Stimulated activated CD8-positive, alpha-beta memory T cell treated with anti-CD3 and anti-CD28 coated beads, Interleukin-2, amount 100 ng/mL, for 1 hour (primary cell): Measurements from ENCODE around the gene AOC1.
"Not testable (repeated sequence)": the region's sequence is repeated elsewhere in the genome, so short reads cannot be mapped to it uniquely, and the experiment has no call there.

ENCODE experiments used
- DNase-seq, 2 donors: peaks; one replicate each; pipeline ENCODE4 v3.0.0-alpha.2; 2020; ENCODE audit warnings: low read depth in 2 of 2

AOC1 gene

DNA sequence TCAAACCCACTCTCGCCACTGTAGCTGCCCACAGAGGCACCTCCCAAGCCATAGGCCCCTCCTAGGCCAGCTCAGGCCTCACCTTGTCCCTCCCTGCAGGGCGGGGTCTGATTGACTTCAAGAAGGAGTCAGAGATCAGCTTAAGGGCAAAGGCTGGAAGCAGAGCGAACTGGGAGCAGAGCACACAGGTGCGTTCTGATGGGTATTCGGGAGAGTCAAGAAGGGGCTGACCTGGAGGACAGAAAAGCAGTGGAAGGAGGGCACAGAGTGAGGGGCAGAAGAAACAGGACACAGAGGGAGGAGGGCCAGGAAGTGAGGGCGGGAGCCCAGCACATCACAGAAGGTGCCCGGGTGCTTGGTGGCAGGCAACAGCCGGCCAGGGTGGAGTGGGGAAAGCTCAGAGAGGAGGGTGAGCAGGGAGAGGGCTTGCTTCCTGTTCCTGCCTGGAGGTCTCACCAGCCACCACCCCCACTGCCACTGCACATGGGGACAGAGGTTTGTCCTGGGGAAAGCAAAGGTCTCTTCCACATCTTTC is at the start of gene AOC1:
Gene AOC1, plus strand, starts transcription at position 147 of the 535 bp plus-strand sequence. CDS start 3,954 bp downstream, outside the sequence.
- no peak for DNase-seq

DNA sequence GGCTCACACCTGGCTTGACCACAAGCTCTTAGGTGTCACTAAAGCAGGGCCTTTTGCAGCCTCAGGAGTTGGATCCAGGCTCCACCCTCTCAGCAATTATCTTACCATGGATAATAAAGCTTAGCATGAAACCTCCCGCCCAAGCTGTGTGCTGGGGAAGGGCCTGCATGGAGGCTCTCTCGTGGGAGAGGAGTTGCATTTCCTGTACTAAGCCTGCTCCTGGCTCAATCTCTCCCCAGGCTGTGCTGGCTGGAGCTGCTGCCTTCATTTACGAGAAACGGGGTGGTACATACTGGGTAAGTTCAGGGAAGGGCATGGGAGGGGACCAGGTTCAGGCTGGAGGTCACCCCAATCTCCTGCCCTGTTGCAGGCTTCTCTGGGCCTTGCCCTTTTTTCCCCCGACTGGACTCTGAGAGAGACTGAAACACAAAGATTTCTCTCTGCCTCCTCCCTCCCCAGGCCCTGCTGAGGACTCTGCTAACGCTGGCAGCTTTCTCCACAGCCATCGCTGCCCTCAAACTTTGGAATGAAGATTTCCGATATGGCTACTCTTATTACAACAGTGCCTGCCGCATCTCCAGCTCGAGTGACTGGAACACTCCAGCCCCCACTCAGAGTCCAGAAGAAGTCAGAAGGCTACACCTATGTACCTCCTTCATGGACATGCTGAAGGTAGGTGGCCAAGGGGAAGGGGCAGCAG is 49.0 kb upstream of the AOC1 start:
- DNase-seq = no peak

DNA sequence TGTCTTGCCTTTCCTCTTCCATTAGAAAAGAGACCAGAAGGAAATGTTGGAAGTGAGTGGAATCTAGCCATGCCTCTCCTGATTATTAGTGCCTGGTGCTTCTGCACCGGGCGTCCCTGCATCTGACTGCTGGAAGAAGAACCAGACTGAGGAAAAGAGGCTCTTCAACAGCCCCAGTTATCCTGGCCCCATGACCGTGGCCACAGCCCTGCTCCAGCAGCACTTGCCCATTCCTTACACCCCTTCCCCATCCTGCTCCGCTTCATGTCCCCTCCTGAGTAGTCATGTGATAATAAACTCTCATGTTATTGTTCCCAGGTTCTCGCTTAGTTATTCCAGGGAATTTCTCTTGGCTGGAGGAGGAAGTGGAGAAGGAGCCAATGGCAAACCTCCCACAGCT is 47.5 kb upstream of the AOC1 start:
- no peak for DNase-seq

DNA sequence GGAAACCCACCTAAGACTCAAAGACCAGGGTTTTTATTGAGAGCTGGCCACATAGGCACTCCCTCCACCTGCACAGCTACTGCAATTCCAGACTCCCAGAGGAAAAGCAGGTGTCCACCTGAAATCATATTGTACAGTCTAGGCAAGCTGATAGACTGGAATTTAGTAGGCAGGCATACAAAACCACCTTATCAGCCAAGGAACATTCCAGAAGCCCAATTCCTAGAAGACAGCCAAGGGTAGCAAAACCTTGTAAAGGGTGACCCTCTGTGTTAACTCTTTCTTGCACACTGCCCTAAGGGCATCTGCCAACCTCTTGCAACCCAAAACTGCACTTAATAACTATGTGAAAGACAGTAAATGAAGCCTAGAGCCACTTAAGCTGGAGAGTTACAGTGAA is 46.5 kb upstream of the AOC1 start:
- DNase-seq = no peak

DNA sequence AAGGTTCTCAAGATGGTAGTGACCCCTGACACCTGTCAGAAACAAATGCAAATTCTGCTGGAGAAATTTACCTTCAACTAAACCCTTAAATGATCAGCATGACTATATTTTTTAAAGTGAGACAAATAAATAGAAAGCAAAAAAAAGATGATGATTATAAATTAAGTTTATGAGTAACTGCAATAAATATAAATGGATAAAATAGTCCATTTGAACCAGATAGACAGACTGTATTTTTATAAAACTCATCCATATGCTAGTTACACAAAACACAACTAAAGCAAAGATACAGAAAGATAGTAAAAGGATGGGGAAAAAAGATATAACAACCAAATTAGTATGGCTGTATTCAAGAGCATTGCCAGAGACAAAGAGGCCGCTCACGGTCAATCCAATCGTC is 45.9 kb upstream of the AOC1 start:
- DNase-seq = no peak

DNA sequence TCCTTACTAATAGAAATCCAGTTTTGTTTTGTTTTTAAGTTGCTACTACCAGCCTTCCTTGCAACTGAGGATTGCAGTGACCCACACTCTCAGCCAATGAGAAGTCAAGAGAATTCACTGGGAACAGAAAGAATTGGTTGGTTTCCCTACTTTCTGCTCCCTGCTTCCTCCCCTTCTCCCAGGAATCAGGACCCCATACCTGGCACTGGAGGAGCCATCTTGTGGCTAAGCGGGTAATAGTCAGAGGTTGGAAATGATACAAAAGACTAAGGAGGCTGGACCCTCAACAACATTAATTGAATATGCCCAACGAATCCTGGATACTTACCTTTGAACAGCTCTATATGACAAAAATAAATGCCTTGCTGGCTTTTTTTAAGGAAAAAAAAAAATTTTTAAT is 45.5 kb upstream of the AOC1 start:
- DNase-seq = no peak

DNA sequence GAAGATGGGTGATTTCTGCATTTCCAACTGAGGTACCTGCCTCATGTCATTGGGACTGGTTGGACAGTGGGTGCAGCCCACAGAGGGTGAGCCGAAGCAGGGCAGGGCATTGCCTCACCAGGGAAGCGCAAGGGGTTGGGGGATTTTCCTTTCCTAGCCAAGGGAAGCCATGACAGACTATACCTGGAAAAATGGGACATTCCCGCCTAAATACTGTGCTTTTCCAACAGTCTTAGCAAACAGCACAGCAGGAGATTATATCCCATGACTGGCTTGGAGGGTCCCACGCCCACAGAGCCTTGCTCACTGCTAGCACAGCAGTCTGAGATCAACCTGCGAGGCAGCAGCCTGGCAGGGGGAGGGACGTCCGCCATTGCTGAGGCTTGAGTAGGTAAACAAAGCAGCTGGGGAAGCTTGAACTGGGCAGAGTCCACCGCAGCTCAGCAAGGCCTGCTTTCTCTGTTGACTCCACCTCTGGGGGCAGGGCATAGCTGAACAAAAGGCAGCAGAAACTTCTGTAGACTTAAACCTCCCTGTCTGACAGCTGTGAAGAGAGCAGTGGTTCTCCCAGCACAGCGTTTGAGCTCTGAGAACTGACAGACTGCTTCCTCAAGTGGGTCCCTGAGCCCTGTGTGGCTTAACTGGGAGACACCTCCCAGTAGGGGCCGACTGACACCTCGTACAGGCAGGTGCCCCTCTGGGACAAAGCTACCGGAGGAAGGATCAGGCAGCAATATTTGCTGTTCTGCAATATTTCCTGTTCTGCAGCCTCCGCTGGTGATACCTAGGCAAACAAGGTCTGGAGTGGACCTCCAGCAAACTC is 44.5 kb upstream of the AOC1 start:
- DNase-seq = not testable (repeated sequence)

DNA sequence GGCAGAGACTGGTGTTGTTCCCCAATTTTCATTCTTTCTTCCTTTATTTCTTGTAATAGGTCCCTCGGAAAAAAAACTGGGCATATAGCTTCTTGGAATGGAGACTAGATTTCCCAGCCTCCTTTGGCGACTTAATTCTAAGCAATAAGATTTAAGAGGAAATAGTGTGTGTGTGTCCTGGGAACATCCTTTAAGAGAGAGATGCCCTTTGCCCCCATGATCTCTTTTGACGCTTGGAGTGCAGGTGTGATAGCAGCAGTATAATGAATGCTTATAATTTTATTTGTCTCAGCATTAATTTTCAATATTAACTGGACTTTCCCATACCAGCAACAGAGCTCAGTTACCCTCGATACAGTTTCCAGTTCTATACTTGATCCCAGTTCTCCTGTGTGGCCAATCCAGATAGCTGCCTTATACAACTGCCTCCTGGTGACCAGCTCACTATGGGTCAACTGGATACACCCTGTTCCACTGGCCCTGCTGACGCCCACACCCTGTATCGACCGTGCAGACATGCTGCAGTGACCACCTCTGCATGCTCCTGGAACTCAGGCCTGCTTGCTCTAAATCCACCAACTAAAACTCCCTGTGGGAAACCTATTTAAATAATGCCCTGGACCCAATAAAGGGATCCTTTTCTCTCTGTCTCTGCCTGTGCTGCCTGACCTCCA is 37.9 kb upstream of the AOC1 start:
- no peak for DNase-seq

DNA sequence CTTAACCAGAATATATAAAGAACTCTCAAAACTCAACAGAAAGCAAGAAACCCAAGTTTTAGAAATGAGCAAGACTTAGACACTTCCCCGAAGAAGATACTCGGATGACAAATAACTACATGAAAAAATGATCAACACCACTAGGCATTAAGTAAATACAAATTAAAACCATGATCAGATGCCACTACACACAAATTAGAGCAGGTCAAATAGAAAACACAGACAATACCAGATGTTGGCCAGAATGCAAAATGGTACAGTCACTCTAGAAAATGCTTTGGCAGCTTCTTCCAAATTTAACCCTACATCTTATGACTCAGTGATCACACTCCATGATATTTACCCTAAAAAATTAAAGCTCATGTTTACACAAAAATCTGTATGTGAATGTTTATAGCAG is 33.3 kb upstream of the AOC1 start:
- DNase-seq = no peak

- no peak for DNase-seq
Observed at GRCh38 chr7:150820148-150820547, 32.2 kb upstream of the AOC1 start.

GRCh38 chr7:150820578-150821198 is 31.6 kb upstream of the AOC1 start:
- no peak for DNase-seq

DNA sequence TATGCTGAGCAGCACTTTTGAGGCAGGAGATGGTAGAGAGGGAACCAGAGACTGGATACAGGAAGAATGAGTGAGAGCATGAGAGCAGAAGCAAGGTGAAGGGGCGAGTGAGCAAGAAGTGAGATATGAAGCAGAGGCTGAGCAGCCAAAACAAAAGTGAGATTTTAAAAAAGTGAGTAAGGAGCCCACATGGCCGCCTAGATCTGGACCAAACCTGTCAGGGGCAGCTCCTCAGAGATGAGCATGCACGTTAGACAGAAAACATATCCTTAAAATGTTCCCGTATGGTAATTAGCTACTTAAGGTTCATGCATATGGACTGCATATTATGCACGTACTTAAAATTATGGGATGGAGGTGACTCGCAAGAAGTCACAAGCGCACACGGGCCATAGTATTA is 29.3 kb upstream of the AOC1 start:
- DNase-seq = no peak

DNA sequence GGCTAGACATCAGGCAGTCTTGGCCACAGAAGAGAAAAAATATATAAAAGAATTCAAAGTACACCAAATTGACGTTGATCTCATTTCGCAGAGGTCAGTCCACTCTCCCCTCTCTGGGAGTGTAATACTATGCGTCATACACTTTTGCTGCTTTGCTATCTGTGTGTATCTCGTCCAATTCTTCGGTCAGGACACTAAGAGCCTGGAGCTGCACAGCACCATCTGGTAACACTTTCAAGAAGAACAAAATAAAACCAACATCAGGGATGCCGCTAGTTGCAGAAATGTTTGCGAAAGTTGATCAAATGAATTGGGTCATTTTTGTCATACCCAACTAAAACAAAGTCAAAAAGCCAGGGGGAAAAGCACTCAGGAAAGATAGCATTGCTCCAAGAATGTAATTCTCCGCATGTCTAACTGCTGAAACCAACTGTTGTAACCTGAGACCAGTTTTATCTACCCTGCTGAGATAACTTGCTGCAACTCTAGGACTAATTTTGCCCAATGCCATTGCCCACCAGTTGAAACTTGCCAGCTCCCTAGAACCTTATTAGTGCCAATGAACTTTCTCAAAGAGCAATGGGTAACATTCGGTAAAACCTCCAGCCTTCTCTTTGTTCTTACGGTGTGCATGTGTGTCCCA is 28.7 kb upstream of the AOC1 start:
- DNase-seq = no peak

GRCh38 chr7:150824379-150825177 is 27.7 kb upstream of the AOC1 start:
- no peak for DNase-seq

DNA sequence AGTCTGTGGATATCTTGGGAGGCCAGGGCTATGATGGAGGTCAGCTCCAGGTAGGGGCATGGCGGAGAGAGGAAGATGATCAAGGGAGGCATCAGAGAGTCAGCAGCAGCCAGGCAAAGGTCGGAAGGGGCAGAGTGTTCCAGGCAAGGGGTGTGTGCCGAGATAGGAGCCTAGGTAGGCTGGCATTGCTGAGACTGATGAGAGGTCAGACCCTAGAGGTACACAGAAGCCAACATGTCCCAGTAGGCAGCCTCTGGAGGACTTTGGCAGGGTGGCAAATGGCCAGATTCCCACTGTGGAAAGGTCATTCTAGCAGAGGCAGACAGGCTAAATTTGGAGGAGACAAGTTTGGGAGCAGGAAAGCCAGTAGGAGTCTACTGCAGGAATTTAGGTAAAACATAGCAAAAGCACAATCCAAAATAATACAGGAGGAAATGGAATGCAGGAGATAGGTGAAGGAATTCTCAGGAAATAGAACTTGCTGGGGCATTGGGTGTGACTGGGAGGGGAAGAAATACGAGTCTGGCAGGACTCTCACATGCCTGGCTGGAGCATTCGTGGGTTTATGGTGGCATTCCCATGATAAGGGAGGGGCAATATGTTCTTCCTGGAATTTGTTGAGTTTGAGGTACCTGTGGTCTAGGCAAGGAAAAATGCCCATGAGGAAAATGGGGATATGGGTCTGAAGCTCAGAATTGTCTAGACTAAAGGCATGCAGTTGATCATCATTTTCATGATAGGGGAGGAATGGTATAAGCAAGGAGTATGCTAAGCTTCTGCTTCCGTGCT is 26.1 kb upstream of the AOC1 start:
- DNase-seq = no peak

DNA sequence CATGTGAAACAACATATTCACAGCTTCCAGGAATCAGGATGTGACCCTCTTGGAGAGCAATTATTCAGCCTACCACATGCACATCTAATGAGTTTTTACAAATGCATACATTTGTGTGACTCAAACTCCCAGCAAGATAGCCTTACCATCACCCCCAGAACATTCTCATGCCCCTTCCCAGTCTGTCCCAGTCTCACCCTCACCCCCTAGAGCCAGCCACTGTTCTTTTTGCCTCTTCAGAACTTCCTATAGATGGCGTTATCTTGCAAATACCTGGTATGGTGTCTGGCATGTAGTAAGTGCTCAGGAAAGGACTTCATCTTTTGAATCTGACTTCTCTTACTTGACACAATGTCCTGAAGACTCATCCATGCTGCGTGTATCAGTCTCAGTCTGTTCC is 23.9 kb upstream of the AOC1 start:
- DNase-seq = no peak

GRCh38 chr7:150829426-150829825 is 22.9 kb upstream of the AOC1 start:
- no peak for DNase-seq

DNA sequence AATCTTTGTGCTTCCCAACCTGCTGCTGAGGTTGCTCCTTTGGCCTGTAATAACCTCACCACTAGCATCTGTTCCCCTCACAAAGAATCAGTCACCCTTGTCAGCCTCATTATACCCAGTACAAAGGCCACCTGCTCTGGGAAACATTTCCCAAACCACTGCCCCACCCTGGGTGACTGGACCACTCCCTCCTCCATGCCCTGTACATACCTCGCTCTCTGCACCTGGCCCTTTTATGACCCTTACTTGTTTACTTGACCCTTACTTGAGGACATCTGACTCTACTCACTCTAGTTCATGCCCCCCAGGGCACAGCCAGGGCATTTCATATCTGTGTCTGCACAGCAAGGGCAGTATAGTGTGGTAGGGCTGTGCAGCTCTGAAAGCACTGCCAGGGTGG is 21.4 kb upstream of the AOC1 start:
- DNase-seq = no peak

- no peak for DNase-seq
Observed at GRCh38 chr7:150831851-150832250, 20.5 kb upstream of the AOC1 start.

DNA sequence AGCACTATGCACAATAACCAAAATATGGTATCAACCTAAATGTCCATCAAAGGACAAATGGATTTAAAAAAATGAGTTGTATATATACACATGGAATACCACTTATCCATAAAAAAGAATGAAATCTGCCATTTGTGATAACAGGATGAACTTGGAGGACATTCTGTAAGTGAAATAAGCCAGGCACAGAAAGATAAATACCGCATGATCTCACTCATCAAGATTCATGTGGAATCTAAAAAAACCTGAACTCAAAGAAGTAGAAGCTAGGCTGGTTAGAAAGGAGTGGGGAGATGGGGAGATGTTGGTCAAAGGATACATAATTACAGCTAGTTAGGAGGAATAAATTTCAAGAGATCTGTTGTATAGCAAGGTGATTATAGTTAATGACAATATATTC is 17.3 kb upstream of the AOC1 start:
- no peak for DNase-seq
